Kidney (tissue), 14 donors: ENCODE data around the gene APEX2. TPM values are rescaled to one million over a fixed set of nuclear protein-coding genes. Genes with fewer than 3 reads are reported as not detected.

Experiments
- DNase-seq, 5 donors: peaks; one replicate each; pipeline ENCODE4 v3.0.0-alpha.2; 2013 to 2020
- FAIRE-seq: peaks from 2 replicates; lab custom pipeline; 2012; peaks lifted over from hg19 to GRCh38; lab: Jason Lieb, UNC
- H3K27ac ChIP-seq, 2 donors: one replicate each; pipeline ENCODE4 v1.7.0; 2013; ENCODE audit warnings: low read depth in 2 of 2, low read length in 2 of 2, inconsistent platforms in 1 of 2
- H3K27me3 ChIP-seq: one replicate; pipeline ENCODE4 v1.7.1; 2013; ENCODE audit warnings: low read length, inconsistent platforms; ENCODE audit not compliant: control insufficient read depth, insufficient read depth
- H3K36me3 ChIP-seq, 3 donors: one replicate each; pipeline versions ENCODE4 v1.7.0 to v1.7.1; 2013; ENCODE audit warnings: low read length in 3 of 3, control low read depth in 1 of 3, inconsistent platforms in 1 of 3; ENCODE audit not compliant: insufficient read depth in 3 of 3, control insufficient read depth in 2 of 3
- H3K4me1 ChIP-seq, 3 donors: one replicate each; pipeline versions ENCODE4 v1.7.0 to v1.7.1; 2013; ENCODE audit warnings: low read length in 3 of 3, inconsistent platforms in 1 of 3, low read depth in 1 of 3; ENCODE audit not compliant: control insufficient read depth in 2 of 3, insufficient read depth in 2 of 3
- H3K4me3 ChIP-seq, 3 donors: one replicate each; pipeline versions ENCODE4 v1.7.0 to v1.8.1; 2013; ENCODE audit warnings: low read length in 3 of 3, control low read depth in 1 of 3, inconsistent platforms in 1 of 3
- H3K9ac ChIP-seq, 3 donors: one replicate each; pipeline versions ENCODE4 v1.7.0 to v1.7.1; 2013; ENCODE audit warnings: low read length in 3 of 3, control low read depth in 1 of 3, inconsistent platforms in 1 of 3
- H3K9me3 ChIP-seq, 3 donors: one replicate each; pipeline versions ENCODE4 v1.7.0 to v1.7.1; 2013; ENCODE audit warnings: low read length in 3 of 3, control low read depth in 1 of 3, inconsistent platforms in 1 of 3; ENCODE audit not compliant: control insufficient read depth in 2 of 3, insufficient read depth in 1 of 3
- CTCF ChIP-seq: IDR thresholded peaks from 3 replicates; pipeline ENCODE4 v1.5.1; 2012; ENCODE audit warnings: mild to moderate bottlenecking, moderate library complexity, borderline replicate concordance; ENCODE audit not compliant: insufficient read depth; ENCODE audit errors: extremely low read depth
- intact Hi-C: fragments of 100-400 bp; cut with DNase I; formaldehyde crosslinking; loops from one replicate; pipeline ENCODE4 v1.11.1; 2022
- polyA plus RNA-seq: library from polyadenylated mRNA; stranded (reverse); fragments of 350-450 nt; fragmentation: Illumina TruSeq; extraction: RNeasy Lipid Tissue Mini Kit (QIAGEN cat#74804); gene quantifications from one replicate; pipeline ENCODE4 v1.2.3, GENCODE V29; 2014; ENCODE audit warnings: low read depth, low replicate concordance; ENCODE audit not compliant: insufficient read depth
- total RNA-seq: library from RNA; stranded (reverse); fragmentation: NEBNext Ultra II Directional; extraction: Animal tissue kit (Norgen Biotek cat#: 25700); gene quantifications from one replicate; pipeline ENCODE4 v1.2.1, GENCODE V29; 2021
- donor health status: control.
- donor health status: control.
- donor health status: control.
- donor health status: control.
- donor health status: control.
- donor health status: DM: yes; HTN: yes; CAD: no.
- donor health status: Normal renal cell carcinoma (clear cell type).

APEX2 gene
- total and polyA plus RNA-seq, 2 donors from 2014 or later: 15.9 to 16.9 TPM

- FAIRE-seq: no peak
- no peak for DNase-seq
- no peak for TF ChIP-seq CTCF
These were observed 8.5 kb upstream of the APEX2 start for GRCh38 chrX:54991706-54992105.

GRCh38 chrX:54992911-54993622 lies 7.1 kb upstream of the APEX2 start:
- Histone ChIP-seq H3K36me3 (no peaks in the 10 kb centered on the region), H3K27me3 (no peaks in the 10 kb centered on the region), H3K4me3 (no peak overlapping the region), H3K9ac (no peak overlapping the region), H3K27ac (no peak overlapping the region), H3K4me1 (peaks cover 0 to 10% (median 0%) of the 10 kb centered on the region in 3 donors), H3K9me3 (no peaks in the 10 kb centered on the region)
- FAIRE-seq (no peak), DNase-seq (no peak)
- intact Hi-C loops: no loop called here
- no peak for TF ChIP-seq CTCF

More at GRCh38 chrX:54991706-54992105, 8.5 kb upstream of the APEX2 start:
- Histone ChIP-seq H3K4me1 (peaks cover 0 to 10% (median 0%) of the 10 kb centered on the region in 3 donors), H3K27ac (no peak overlapping the region), H3K36me3 (no peaks in the 10 kb centered on the region), H3K9ac (no peak overlapping the region), H3K9me3 (no peaks in the 10 kb centered on the region), H3K4me3 (no peak overlapping the region), H3K27me3 (no peaks in the 10 kb centered on the region)
- intact Hi-C loops: no loop called here

GRCh38 chrX:54994099-54994498 lies 6.1 kb upstream of the APEX2 start, which contains the start of gene PFKFB1:
TSS of gene PFKFB1 (minus strand) at chrX:54994188. CDS start at chrX:54994007, 181 bp downstream.
- no peak for FAIRE-seq
- Histone ChIP-seq H3K27me3 (no peaks in the 10 kb centered on the region), H3K4me3 (no peak within 1 kb of the TSS), H3K9ac (no peak within 1 kb of the TSS), H3K36me3 (no peaks in the 10 kb centered on the region), H3K9me3 (no peaks in the 10 kb centered on the region), H3K27ac (peak within 1 kb of the TSS in 1 of 2 donors; percentile 8), H3K4me1 (peaks cover 0 to 12% (median 0%) of the 10 kb centered on the region in 3 donors)
- intact Hi-C loops: no loop called here
- no peak for TF ChIP-seq CTCF
- no peak for DNase-seq
